ENCODE measurements around the gene NME3. TPM values are rescaled to one million over a fixed set of nuclear protein-coding genes. Genes with fewer than 3 reads are reported as not detected.

NME3 gene
- total and polyA plus RNA-seq, 4 donors: 10.4 to 38.0 (median 19.4) TPM

DNA sequence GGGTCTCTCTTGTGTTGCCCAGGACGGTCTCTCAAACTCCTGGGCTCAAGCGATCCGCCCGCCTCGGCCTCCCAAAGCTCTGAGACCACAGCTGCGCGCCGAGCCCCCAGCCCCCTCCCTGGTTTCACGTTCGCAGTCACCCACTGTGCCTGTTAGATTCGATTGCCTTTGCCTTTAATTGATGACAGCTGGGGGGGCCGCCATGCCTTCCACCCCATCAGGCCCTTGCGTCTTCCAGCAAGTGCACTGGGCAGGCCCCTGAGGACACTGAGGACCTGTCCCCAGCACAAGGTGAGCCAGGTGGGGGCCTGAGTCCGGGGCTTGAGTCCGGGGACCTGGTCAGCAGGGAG, 18.9 kb upstream of the NME3 start:
- Histone ChIP-seq H3K27ac (ENCODE audit: low read depth in 1 of 2, low read length in 2 of 2) (no peak overlapping the region), H3K4me3 (ENCODE audit: low read depth in 1 of 3, low read length in 3 of 3) (no peak overlapping the region), H3K4me1 (ENCODE audit: control insufficient read depth in 4 of 4, insufficient read depth in 4 of 4, low read length in 3 of 4) (peaks cover 20 to 73% (median 51%) of the 10 kb centered on the region in 4 donors), H3K9ac (ENCODE audit: low read depth in 1 of 2, low read length in 2 of 2) (no peak overlapping the region), H3K9me3 (ENCODE audit: control insufficient read depth in 4 of 4, low read length in 3 of 4) (no peaks in the 10 kb centered on the region), H3K27me3 (ENCODE audit: control insufficient read depth in 4 of 4, insufficient read depth in 4 of 4, low read length in 3 of 4) (no peaks in the 10 kb centered on the region), H3K36me3 (ENCODE audit: control insufficient read depth in 4 of 4, insufficient read depth in 3 of 4, low read depth in 1 of 4, low read length in 3 of 4) (peaks cover 0 to 34% (median 5%) of the 10 kb centered on the region in 4 donors)
- no peak for DNase-seq (ENCODE audit: low spot score)
- TF ChIP-seq YY1 (IDR thresholded peaks at IDR 0.05): no peak
- TF ChIP-seq TAF1 (conservative IDR thresholded peaks at IDR 0.05): no peak
- TF ChIP-seq, protein P1, sequence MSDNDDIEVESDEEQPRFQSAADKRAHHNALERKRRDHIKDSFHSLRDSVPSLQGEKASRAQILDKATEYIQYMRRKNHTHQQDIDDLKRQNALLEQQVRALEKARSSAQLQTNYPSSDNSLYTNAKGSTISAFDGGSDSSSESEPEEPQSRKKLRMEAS (IDR thresholded peaks at IDR 0.05): no peak
- no peak for TF ChIP-seq HNF4A (conservative IDR thresholded peaks at IDR 0.05)
- TF ChIP-seq NR2F2 (IDR thresholded peaks at IDR 0.05): no peak
- TF ChIP-seq, protein P2, sequence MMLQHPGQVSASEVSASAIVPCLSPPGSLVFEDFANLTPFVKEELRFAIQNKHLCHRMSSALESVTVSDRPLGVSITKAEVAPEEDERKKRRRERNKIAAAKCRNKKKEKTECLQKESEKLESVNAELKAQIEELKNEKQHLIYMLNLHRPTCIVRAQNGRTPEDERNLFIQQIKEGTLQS (IDR thresholded peaks at IDR 0.05): no peak
- TF ChIP-seq RXRA (IDR thresholded peaks at IDR 0.05): no peak
- WGBS: 91% methylated on average over 15 of the region's 15 CpGs

- DNase-seq (ENCODE audit: low spot score): no peak
- 85% methylated on average over 25 of the region's 25 CpGs for WGBS
- H3K36me3 ChIP-seq (ENCODE audit: control insufficient read depth in 4 of 4, insufficient read depth in 3 of 4, low read depth in 1 of 4, low read length in 3 of 4): peaks cover 0 to 34% (median 5%) of the 10 kb centered on the region in 4 donors
These were observed 18.3 kb upstream of the NME3 start for GRCh38 chr16:1789643-1790045.

More at GRCh38 chr16:1789643-1790045, 18.3 kb upstream of the NME3 start:
- TF ChIP-seq GABPA (IDR thresholded peaks at IDR 0.05 in 1 of 2, conservative IDR thresholded peaks at IDR 0.05 in 1 of 2): no peak
- no peak for TF ChIP-seq RAD21 (IDR thresholded peaks at IDR 0.05)
- no peak for TF ChIP-seq HNF4A (conservative IDR thresholded peaks at IDR 0.05)
- TF ChIP-seq SP1 (IDR thresholded peaks at IDR 0.05): no peak
- TF ChIP-seq, protein P3, sequence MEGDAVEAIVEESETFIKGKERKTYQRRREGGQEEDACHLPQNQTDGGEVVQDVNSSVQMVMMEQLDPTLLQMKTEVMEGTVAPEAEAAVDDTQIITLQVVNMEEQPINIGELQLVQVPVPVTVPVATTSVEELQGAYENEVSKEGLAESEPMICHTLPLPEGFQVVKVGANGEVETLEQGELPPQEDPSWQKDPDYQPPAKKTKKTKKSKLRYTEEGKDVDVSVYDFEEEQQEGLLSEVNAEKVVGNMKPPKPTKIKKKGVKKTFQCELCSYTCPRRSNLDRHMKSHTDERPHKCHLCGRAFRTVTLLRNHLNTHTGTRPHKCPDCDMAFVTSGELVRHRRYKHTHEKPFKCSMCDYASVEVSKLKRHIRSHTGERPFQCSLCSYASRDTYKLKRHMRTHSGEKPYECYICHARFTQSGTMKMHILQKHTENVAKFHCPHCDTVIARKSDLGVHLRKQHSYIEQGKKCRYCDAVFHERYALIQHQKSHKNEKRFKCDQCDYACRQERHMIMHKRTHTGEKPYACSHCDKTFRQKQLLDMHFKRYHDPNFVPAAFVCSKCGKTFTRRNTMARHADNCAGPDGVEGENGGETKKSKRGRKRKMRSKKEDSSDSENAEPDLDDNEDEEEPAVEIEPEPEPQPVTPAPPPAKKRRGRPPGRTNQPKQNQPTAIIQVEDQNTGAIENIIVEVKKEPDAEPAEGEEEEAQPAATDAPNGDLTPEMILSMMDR (IDR thresholded peaks at IDR 0.05; ENCODE audit: low read depth, low read length, missing input control): no peak
- TF ChIP-seq, protein P4, sequence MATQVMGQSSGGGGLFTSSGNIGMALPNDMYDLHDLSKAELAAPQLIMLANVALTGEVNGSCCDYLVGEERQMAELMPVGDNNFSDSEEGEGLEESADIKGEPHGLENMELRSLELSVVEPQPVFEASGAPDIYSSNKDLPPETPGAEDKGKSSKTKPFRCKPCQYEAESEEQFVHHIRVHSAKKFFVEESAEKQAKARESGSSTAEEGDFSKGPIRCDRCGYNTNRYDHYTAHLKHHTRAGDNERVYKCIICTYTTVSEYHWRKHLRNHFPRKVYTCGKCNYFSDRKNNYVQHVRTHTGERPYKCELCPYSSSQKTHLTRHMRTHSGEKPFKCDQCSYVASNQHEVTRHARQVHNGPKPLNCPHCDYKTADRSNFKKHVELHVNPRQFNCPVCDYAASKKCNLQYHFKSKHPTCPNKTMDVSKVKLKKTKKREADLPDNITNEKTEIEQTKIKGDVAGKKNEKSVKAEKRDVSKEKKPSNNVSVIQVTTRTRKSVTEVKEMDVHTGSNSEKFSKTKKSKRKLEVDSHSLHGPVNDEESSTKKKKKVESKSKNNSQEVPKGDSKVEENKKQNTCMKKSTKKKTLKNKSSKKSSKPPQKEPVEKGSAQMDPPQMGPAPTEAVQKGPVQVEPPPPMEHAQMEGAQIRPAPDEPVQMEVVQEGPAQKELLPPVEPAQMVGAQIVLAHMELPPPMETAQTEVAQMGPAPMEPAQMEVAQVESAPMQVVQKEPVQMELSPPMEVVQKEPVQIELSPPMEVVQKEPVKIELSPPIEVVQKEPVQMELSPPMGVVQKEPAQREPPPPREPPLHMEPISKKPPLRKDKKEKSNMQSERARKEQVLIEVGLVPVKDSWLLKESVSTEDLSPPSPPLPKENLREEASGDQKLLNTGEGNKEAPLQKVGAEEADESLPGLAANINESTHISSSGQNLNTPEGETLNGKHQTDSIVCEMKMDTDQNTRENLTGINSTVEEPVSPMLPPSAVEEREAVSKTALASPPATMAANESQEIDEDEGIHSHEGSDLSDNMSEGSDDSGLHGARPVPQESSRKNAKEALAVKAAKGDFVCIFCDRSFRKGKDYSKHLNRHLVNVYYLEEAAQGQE (IDR thresholded peaks at IDR 0.05): no peak
- TF ChIP-seq FOXA2 (IDR thresholded peaks at IDR 0.05): no peak
- TF ChIP-seq EGR1 (IDR thresholded peaks at IDR 0.05; ENCODE audit: low read depth in 2 of 2): no peak
- no peak for TF ChIP-seq FOXA1 (IDR thresholded peaks at IDR 0.05)
- TF ChIP-seq ZBTB33 (IDR thresholded peaks at IDR 0.05): no peak
- no peak for TF ChIP-seq YY1 (IDR thresholded peaks at IDR 0.05)
- no peak for TF ChIP-seq HNF4G (IDR thresholded peaks at IDR 0.05)
- no peak for TF ChIP-seq NR2F2 (IDR thresholded peaks at IDR 0.05)
- TF ChIP-seq TAF1 (conservative IDR thresholded peaks at IDR 0.05): no peak
- no peak for TF ChIP-seq RXRA (IDR thresholded peaks at IDR 0.05)
- TF ChIP-seq, protein P2 (IDR thresholded peaks at IDR 0.05): no peak
- TF ChIP-seq, protein P1 (IDR thresholded peaks at IDR 0.05): no peak
- no peak for TF ChIP-seq JUND (IDR thresholded peaks at IDR 0.05)
- no peak overlapping the region for H3K4me3 ChIP-seq (ENCODE audit: low read depth in 1 of 3, low read length in 3 of 3)
- H3K27ac ChIP-seq (ENCODE audit: low read depth in 1 of 2, low read length in 2 of 2): no peak overlapping the region
- no peaks in the 10 kb centered on the region for H3K9me3 ChIP-seq (ENCODE audit: control insufficient read depth in 4 of 4, low read length in 3 of 4)
- peaks cover 15 to 73% (median 48%) of the 10 kb centered on the region in 4 donors for H3K4me1 ChIP-seq (ENCODE audit: control insufficient read depth in 4 of 4, insufficient read depth in 4 of 4, low read length in 3 of 4)
- H3K27me3 ChIP-seq (ENCODE audit: control insufficient read depth in 4 of 4, insufficient read depth in 4 of 4, low read length in 3 of 4): no peaks in the 10 kb centered on the region
- no peak overlapping the region for H3K9ac ChIP-seq (ENCODE audit: low read depth in 1 of 2, low read length in 2 of 2)
